Activated CD8-positive, alpha-beta memory T cell treated with anti-CD3 and anti-CD28 coated beads for 4 hours (primary cell): Measurements from ENCODE around the gene TEK.
"Not testable (repeated sequence)": the region's sequence is repeated elsewhere in the genome, so short reads cannot be mapped to it uniquely, and the experiment has no call there.

ENCODE experiments used
- DNase-seq, 2 donors: peaks; one replicate each; pipeline ENCODE4 v3.0.0-alpha.2; 2020; ENCODE audit warnings: low read depth in 2 of 2

TEK gene

DNA sequence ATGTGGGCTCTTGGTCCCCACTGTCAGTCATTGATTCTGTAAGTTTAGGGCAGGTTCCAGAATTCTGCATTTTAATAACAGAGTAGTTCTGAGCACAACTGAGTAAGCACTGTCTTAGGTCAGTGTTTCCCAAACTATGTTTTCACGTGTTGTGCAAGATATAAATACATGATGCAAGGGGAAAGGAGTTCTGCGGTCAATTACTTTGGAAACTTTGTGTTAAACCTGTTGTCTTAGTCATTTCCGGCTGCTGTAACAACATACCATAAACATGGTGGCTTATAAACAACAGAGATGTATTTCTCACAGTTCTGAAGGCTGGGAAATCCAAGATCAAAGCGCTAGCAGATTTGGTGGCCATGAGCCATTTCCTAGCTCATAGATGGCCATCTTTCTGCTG is 118.2 kb downstream of the TEK start:
- DNase-seq = no peak

- DNase-seq = not testable (repeated sequence)
These were observed 130.6 kb downstream of the TEK start for GRCh38 chr9:27239648-27240047.

GRCh38 chr9:27247756-27248155 is 138.7 kb downstream of the TEK start:
- no peak for DNase-seq

- no peak for DNase-seq
These were observed 139.7 kb downstream of the TEK start for GRCh38 chr9:27248702-27249101.

GRCh38 chr9:27258662-27259061 is 149.6 kb downstream of the TEK start:
- no peak for DNase-seq

DNA sequence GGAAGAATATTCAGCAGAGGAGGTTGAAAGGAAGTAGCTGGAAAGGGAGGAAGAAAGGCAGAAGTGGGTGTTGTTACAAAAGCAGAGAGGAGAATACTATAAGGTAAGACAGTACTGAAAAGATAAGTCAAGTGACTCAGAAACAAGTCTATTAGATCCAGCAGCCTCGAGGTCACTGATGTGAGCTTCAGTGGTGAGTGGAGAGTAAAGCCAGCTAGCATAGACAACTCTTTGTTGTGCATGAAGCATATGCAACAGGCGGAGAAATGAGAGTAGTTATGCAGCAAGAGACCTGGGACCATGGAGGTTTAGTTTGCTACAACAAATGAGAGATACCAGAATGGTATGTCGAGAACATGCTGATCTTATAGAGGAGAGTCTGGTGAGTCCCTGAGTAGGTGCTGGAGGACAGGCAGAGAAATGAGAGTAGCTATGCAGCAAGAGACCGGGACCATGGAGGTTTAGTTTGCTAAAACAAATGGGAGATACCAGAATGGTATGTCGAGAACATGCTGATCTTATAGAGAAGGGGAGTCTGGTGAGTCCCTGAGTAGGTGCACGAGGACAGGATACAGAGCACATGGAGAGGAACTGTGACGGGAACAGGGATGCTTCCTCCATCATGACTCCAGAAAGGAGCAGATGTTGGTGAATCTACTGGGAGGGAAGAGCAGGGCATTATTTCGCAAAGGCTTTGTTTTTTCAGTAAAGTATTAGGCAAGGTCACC is 151.9 kb downstream of the TEK start:
- DNase-seq = no peak

DNA sequence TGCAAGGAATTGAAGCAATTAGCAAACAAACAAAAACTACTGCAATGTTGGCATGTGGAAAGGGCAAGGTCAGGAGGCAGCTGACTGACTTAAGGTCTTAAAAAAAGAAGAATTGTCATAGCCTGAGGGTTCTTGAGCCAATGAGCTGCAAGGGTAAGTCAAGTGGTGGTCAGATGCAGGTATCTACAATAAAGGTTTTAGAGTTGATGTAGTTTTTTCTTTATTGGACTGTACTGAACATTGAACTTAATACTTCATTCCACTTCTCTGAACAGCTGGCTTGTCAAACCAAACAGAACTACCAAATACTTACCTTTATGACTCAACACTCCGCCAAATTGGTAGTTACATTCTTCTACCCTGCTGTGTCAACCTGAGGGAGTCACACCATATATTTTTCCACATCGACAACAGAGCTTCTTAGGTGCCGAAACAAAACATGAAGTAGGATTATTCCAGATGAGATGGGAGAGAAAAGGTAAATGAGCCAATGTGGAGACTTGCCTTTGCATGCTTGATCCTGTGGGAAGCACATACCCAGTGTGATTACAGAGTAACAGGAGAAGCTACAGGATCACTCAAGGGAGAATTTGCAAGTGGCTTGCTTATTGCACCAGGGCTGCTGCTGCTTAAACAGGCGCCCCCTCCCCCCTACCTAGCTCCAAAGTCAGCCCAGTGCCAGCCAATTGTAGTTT is 152.6 kb downstream of the TEK start:
- DNase-seq = no peak

DNA sequence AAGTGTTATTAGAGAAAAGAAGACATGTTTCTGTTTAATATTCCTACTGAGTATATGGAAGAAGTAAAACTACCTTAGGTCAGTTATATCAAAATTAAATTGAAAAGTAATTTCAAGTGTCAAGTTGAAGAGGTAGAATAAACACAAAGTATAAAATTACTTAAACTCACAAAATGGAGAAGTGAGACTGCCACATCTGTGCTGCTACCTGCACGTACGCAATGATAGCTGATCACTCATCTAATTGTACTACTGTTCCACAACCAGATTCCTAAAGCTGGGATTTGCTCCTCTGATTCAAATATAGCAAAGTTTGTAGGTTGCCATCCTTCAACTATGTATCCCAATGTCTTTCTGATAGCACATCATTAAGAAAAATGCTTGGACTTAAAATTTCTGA is 163.1 kb downstream of the TEK start:
- DNase-seq = no peak

DNA sequence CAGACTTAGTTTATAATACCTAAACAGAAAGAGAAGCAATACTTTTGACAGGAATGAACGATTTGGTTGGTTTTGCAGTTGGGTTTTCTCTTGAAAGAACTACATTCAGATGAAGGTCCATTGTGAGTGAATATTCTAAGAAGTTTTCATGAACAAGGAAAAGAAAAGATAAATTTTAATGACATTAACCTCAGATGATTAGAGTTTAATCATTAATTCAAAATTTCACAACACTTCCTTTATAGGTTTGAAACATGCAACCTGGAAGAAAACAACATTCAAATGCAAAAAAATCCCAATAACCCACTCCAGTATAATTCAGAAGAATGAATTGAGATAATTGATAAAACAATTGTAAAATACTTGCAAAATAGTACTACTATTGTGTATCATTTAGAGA is 164.2 kb downstream of the TEK start:
- no peak for DNase-seq

- no peak for DNase-seq
These were observed 167.4 kb downstream of the TEK start for GRCh38 chr9:27276193-27277030.

GRCh38 chr9:27278374-27278773 is 169.3 kb downstream of the TEK start:
- DNase-seq = no peak

GRCh38 chr9:27279611-27280010 is 170.6 kb downstream of the TEK start:
- DNase-seq = no peak
